Glutamatergic neuron (in vitro differentiated cells): ENCODE data around the gene KNOP1. TPM values are rescaled to one million over a fixed set of nuclear protein-coding genes. Genes with fewer than 3 reads are reported as not detected.

Source experiments
- DNase-seq: peaks from one replicate; pipeline ENCODE4 v3.0.0; 2022
- H3K27ac Mint-ChIP-seq: one replicate; pipeline ENCODE4 v1.8.0; 2020; ENCODE audit warnings: mild to moderate bottlenecking, mixed read lengths, inconsistent platforms; ENCODE audit not compliant: unreplicated experiment
- H3K27me3 Mint-ChIP-seq: one replicate; pipeline ENCODE4 v1.8.0; 2020; ENCODE audit warnings: mild to moderate bottlenecking, moderate library complexity, mixed read lengths, inconsistent platforms; ENCODE audit not compliant: unreplicated experiment
- H3K36me3 Mint-ChIP-seq: one replicate; pipeline ENCODE4 v1.8.0; 2020; ENCODE audit warnings: mild to moderate bottlenecking, mixed read lengths, inconsistent platforms; ENCODE audit not compliant: unreplicated experiment
- H3K4me1 Mint-ChIP-seq: one replicate; pipeline ENCODE4 v1.8.0; 2020; ENCODE audit warnings: mild to moderate bottlenecking, low read depth, mixed read lengths, inconsistent platforms; ENCODE audit not compliant: unreplicated experiment
- H3K4me3 Mint-ChIP-seq: one replicate; pipeline ENCODE4 v1.8.0; 2020; ENCODE audit warnings: mild to moderate bottlenecking, mixed read lengths, inconsistent platforms; ENCODE audit not compliant: unreplicated experiment
- H3K9me3 Mint-ChIP-seq: one replicate; pipeline ENCODE4 v1.8.0; 2020; ENCODE audit warnings: mild to moderate bottlenecking, moderate library complexity, mixed read lengths, inconsistent platforms; ENCODE audit not compliant: unreplicated experiment
- CTCF ChIP-seq: fragments of 200-600 bp; sonication (generic); IDR thresholded peaks from one replicate; pipeline ENCODE4 v1.5.0; 2021; ENCODE audit not compliant: partially characterized antibody, unreplicated experiment
- total RNA-seq: library from RNA; stranded (reverse); fragmentation: NEBNext Ultra II Directional; extraction: Animal tissue kit (Norgen Biotek cat#: 25700); gene quantifications from one replicate; pipeline ENCODE4 v1.2.1, GENCODE V29; 2021; ENCODE audit not compliant: unreplicated experiment

KNOP1 gene
- total RNA-seq, 1 donor from 2014 or later, result 25.6 TPM

GRCh38 chr16:19755268-19755667, 37.2 kb upstream of the KNOP1 start:
- no peak overlapping the region for H3K4me3 Mint-ChIP-seq
- DNase-seq, result no peak
- no peaks in the 10 kb centered on the region for H3K4me1 Mint-ChIP-seq
- no peaks in the 10 kb centered on the region for H3K36me3 Mint-ChIP-seq
- no peak overlapping the region for H3K27ac Mint-ChIP-seq
- no peaks in the 10 kb centered on the region for H3K27me3 Mint-ChIP-seq
- no peak for TF ChIP-seq CTCF
- no peaks in the 10 kb centered on the region for H3K9me3 Mint-ChIP-seq

DNA sequence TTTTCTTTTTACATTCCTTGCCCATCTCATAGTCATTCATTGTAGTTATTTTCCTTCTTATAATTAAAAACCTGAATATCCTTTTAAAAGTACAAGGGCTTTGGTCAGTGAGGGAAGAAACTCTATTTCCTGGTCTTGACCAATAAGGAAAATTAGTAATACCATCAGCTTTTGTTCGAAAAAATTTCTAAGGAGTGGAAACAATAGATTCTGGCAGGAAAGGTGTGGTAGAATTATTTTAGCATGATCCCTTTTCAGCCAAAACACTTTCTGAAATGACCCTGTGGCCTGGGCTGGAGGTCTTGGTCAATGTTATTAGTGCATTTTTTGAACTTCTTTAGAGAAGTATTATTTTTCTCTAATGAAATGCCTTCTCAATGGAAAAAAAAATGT, 36.6 kb upstream of the KNOP1 start:
- no peak for TF ChIP-seq CTCF
- Mint-ChIP-seq H3K27ac (no peak overlapping the region), H3K36me3 (no peaks in the 10 kb centered on the region), H3K4me1 (no peaks in the 10 kb centered on the region), H3K27me3 (no peaks in the 10 kb centered on the region), H3K4me3 (no peak overlapping the region), H3K9me3 (no peaks in the 10 kb centered on the region)
- no peak for DNase-seq

GRCh38 chr16:19753815-19754643, 36.0 kb upstream of the KNOP1 start:
- TF ChIP-seq CTCF, result no peak
- Mint-ChIP-seq H3K4me1 (no peaks in the 10 kb centered on the region), H3K27me3 (no peaks in the 10 kb centered on the region), H3K9me3 (no peaks in the 10 kb centered on the region), H3K36me3 (no peaks in the 10 kb centered on the region), H3K27ac (no peak overlapping the region), H3K4me3 (no peak overlapping the region)
- no peak for DNase-seq

- no peak for DNase-seq
- Mint-ChIP-seq H3K36me3 (no peaks in the 10 kb centered on the region), H3K4me3 (no peak overlapping the region), H3K4me1 (peaks cover 9% of the 10 kb centered on the region), H3K27ac (no peak overlapping the region), H3K27me3 (no peaks in the 10 kb centered on the region), H3K9me3 (no peaks in the 10 kb centered on the region)
- TF ChIP-seq CTCF, result no peak
Observed at GRCh38 chr16:19751478-19752385, 33.7 kb upstream of the KNOP1 start.
